Measurements from ENCODE around the gene RRBP1.

Gene RRBP1

GRCh38 chr20:17580895-17581294, 101.1 kb downstream of the RRBP1 start:
- H3K4me3 ChIP-seq (replicated peaks; ENCODE audit: insufficient read depth, low read length), result no peak overlapping the region
- no peaks in the 10 kb centered on the region for H3K27me3 ChIP-seq (ENCODE audit: insufficient read depth, poor library complexity, severe bottlenecking)
- no peak for DNase-seq (ENCODE audit: low read depth in 1 of 2, low spot score in 1 of 2)
- TF ChIP-seq REST (IDR thresholded peaks at IDR 0.05; ENCODE audit: insufficient replicate concordance, low read depth), result no peak
- no peak for TF ChIP-seq GABPA (IDR thresholded peaks at IDR 0.05; ENCODE audit: low read depth)
- no peak for TF ChIP-seq SPI1 (IDR thresholded peaks at IDR 0.05; ENCODE audit: borderline replicate concordance, low read depth)
- TF ChIP-seq POLR2AphosphoS5 (IDR thresholded peaks at IDR 0.05; ENCODE audit: low read depth), result no peak
- no peak for TF ChIP-seq CTCF (IDR thresholded peaks at IDR 0.05; ENCODE audit: insufficient read depth, low read length)
- no peak overlapping the region for H3K27ac ChIP-seq (replicated peaks)

GRCh38 chr20:17579369-17580039, 102.5 kb downstream of the RRBP1 start:
- no peak overlapping the region for H3K27ac ChIP-seq (replicated peaks)
- no peaks in the 10 kb centered on the region for H3K27me3 ChIP-seq (ENCODE audit: insufficient read depth, poor library complexity, severe bottlenecking)
- no peak for DNase-seq (ENCODE audit: low read depth in 1 of 2, low spot score in 1 of 2)
- TF ChIP-seq GABPA (IDR thresholded peaks at IDR 0.05; ENCODE audit: low read depth) (no peak), CTCF (IDR thresholded peaks at IDR 0.05; ENCODE audit: insufficient read depth, low read length) (no peak), SPI1 (IDR thresholded peaks at IDR 0.05; ENCODE audit: borderline replicate concordance, low read depth) (no peak), REST (IDR thresholded peaks at IDR 0.05; ENCODE audit: insufficient replicate concordance, low read depth) (no peak), POLR2AphosphoS5 (IDR thresholded peaks at IDR 0.05; ENCODE audit: low read depth) (no peak)
- H3K4me3 ChIP-seq (replicated peaks; ENCODE audit: insufficient read depth, low read length), result no peak overlapping the region

GRCh38 chr20:17576215-17576614, 105.8 kb downstream of the RRBP1 start:
- no peak overlapping the region for H3K4me3 ChIP-seq (replicated peaks; ENCODE audit: insufficient read depth, low read length)
- DNase-seq (ENCODE audit: low read depth in 1 of 2, low spot score in 1 of 2), result no peak
- H3K27ac ChIP-seq (replicated peaks), result no peak overlapping the region
- no peaks in the 10 kb centered on the region for H3K27me3 ChIP-seq (ENCODE audit: insufficient read depth, poor library complexity, severe bottlenecking)
- TF ChIP-seq SPI1 (IDR thresholded peaks at IDR 0.05; ENCODE audit: borderline replicate concordance, low read depth) (no peak), REST (IDR thresholded peaks at IDR 0.05; ENCODE audit: insufficient replicate concordance, low read depth) (no peak), GABPA (IDR thresholded peaks at IDR 0.05; ENCODE audit: low read depth) (no peak), CTCF (IDR thresholded peaks at IDR 0.05; ENCODE audit: insufficient read depth, low read length) (no peak), POLR2AphosphoS5 (IDR thresholded peaks at IDR 0.05; ENCODE audit: low read depth) (no peak)

All from HL-60 (cell line).